Measurements from ENCODE around the gene WDR88. TPM values are rescaled to one million over a fixed set of nuclear protein-coding genes. Genes with fewer than 3 reads are reported as not detected.
"Not testable (repeated sequence)": the region's sequence is repeated elsewhere in the genome, so short reads cannot be mapped to it uniquely, and the experiment has no call there.

Gene WDR88
- total RNA-seq, 4 donors from 2014 or later = not detected

- DNase-seq (ENCODE audit: extremely low spot score) = no peak
- intact Hi-C loops (cut with DNase I) = no loop called here
- Histone ChIP-seq H3K27me3 (no peaks in the 10 kb centered on the region), H3K4me1 (peaks cover 0 to 10% (median 8%) of the 10 kb centered on the region in 4 donors), H3K36me3 (no peaks in the 10 kb centered on the region), H3K9me3 (no peaks in the 10 kb centered on the region), H3K4me3 (no peak overlapping the region), H3K27ac (replicated peaks in 1 of 4) (no peak overlapping the region)
- WGBS = 56% methylated on average over 11 of the region's 11 CpGs
- TF ChIP-seq POLR2AphosphoS5 (IDR thresholded peaks at IDR 0.05) = no peak
- no peak for TF ChIP-seq POLR2A (IDR thresholded peaks at IDR 0.05; ENCODE audit: low read depth)
- no peak for TF ChIP-seq EP300 (IDR thresholded peaks at IDR 0.05)
These were observed 54.7 kb downstream of the WDR88 start for GRCh38 chr19:33186431-33187182.

DNA sequence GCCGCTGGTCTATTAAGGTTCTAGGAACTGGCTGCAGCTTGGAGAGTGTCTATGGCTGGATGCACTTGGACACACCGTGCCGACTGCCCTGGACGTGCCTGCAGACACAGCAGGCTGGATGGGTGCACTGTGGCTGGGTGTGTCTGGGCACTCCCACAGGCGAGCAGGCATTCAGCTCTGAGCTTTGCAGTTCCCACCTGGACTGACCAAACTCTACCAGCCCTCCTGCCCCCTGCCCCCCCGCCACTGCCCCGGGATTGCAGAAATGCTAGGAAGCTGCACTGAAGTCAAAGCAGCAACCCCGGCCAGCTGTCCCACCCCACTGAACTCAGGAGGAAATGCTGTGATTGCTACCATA, 55.2 kb downstream of the WDR88 start:
- Histone ChIP-seq H3K36me3 (no peaks in the 10 kb centered on the region), H3K4me1 (peaks cover 0 to 10% (median 8%) of the 10 kb centered on the region in 4 donors), H3K4me3 (no peak overlapping the region), H3K27me3 (no peaks in the 10 kb centered on the region), H3K9me3 (no peaks in the 10 kb centered on the region), H3K27ac (replicated peaks in 1 of 4) (no peak overlapping the region)
- 68% methylated on average over 7 of the region's 8 CpGs for WGBS
- intact Hi-C loops (cut with DNase I) = no loop called here
- DNase-seq (ENCODE audit: extremely low spot score) = no peak
- TF ChIP-seq EP300 (IDR thresholded peaks at IDR 0.05) = no peak

DNA sequence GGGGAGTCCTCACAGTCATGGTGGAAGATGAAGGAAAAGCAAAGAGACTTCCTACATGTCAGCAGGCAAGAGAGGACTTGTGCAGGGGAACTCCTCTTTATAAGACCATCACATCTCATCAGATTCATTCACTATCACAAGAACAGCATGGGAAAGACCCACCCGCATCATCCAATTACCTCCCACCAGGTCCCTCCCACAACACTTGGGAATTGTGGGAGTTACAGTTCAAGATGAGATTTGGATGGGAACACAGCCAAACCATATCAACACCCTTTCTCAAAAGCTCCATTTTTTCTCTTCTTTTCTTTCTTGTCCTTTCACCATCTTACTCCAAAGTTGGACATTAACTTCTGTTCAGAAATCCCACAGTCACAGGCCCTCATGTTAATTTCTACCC, 57.5 kb downstream of the WDR88 start:
- peaks cover 0 to 12% (median 4%) of the 10 kb centered on the region in 4 donors for H3K4me1 ChIP-seq
- H3K27ac ChIP-seq (replicated peaks in 1 of 4) = no peak overlapping the region
- H3K9me3 ChIP-seq = no peaks in the 10 kb centered on the region
- DNase-seq (ENCODE audit: extremely low spot score) = no peak
- no peak overlapping the region for H3K4me3 ChIP-seq
- H3K36me3 ChIP-seq = no peaks in the 10 kb centered on the region
- WGBS = 50% methylated on average over 1 of the region's 1 CpG
- TF ChIP-seq EP300 (IDR thresholded peaks at IDR 0.05) (no peak), POLR2AphosphoS5 (IDR thresholded peaks at IDR 0.05) (no peak), POLR2A (IDR thresholded peaks at IDR 0.05; ENCODE audit: low read depth) (no peak)
- TF ChIP-seq, protein P1, sequence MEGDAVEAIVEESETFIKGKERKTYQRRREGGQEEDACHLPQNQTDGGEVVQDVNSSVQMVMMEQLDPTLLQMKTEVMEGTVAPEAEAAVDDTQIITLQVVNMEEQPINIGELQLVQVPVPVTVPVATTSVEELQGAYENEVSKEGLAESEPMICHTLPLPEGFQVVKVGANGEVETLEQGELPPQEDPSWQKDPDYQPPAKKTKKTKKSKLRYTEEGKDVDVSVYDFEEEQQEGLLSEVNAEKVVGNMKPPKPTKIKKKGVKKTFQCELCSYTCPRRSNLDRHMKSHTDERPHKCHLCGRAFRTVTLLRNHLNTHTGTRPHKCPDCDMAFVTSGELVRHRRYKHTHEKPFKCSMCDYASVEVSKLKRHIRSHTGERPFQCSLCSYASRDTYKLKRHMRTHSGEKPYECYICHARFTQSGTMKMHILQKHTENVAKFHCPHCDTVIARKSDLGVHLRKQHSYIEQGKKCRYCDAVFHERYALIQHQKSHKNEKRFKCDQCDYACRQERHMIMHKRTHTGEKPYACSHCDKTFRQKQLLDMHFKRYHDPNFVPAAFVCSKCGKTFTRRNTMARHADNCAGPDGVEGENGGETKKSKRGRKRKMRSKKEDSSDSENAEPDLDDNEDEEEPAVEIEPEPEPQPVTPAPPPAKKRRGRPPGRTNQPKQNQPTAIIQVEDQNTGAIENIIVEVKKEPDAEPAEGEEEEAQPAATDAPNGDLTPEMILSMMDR (IDR thresholded peaks at IDR 0.05) = no peak
- H3K27me3 ChIP-seq = no peaks in the 10 kb centered on the region
- intact Hi-C loops (cut with DNase I) = no loop called here

- H3K4me1 ChIP-seq = peaks cover 11 to 21% (median 16%) of the 10 kb centered on the region in 4 donors
- H3K27ac ChIP-seq (replicated peaks in 1 of 4); H3K4me3 ChIP-seq; H3K9me3 ChIP-seq; intact Hi-C loops (cut with DNase I); DNase-seq (ENCODE audit: extremely low spot score); H3K27me3 ChIP-seq; H3K36me3 ChIP-seq: not testable (repeated sequence)
- WGBS = 93% methylated on average over 4 of the region's 4 CpGs
These were observed 59.2 kb downstream of the WDR88 start for GRCh38 chr19:33191092-33191491.

DNA sequence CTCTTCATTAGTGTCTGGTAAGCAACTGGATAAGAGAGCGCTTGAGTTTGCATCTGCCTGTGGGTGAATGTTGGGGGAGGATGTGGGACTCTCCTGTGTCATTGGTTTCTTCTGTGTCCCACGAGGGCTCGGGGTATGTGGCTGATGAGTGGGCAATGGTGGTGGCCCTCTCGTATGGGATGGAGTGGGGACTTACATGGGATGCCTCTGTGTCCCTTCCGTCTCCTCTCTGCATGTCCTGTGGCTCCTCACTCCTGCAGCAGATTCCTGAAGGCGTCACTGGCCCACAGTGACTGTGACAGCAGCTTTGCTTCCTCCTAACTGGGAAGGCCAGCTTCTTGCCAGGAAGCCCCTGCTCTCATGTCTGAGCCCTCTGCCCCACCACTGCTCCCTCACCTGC, 59.6 kb downstream of the WDR88 start:
- Histone ChIP-seq H3K4me1 (peaks cover 14 to 25% (median 18%) of the 10 kb centered on the region in 4 donors), H3K9me3 (no peaks in the 10 kb centered on the region), H3K27me3 (no peaks in the 10 kb centered on the region), H3K27ac (replicated peaks in 1 of 4) (no peak overlapping the region), H3K4me3 (no peak overlapping the region), H3K36me3 (no peaks in the 10 kb centered on the region)
- TF ChIP-seq POLR2AphosphoS5 (IDR thresholded peaks at IDR 0.05) (no peak), EP300 (IDR thresholded peaks at IDR 0.05) (no peak)
- TF ChIP-seq, protein P1 (IDR thresholded peaks at IDR 0.05) = no peak
- intact Hi-C loops (cut with DNase I) = no loop called here
- no peak for DNase-seq (ENCODE audit: extremely low spot score)
- 80% methylated on average over 5 of the region's 6 CpGs for WGBS

- no peak for DNase-seq (ENCODE audit: extremely low spot score)
- peaks cover 0 to 3% (median 0%) of the 10 kb centered on the region in 4 donors for H3K36me3 ChIP-seq
- H3K9me3 ChIP-seq = no peaks in the 10 kb centered on the region
- intact Hi-C loops (cut with DNase I) = no loop called here
- no peak overlapping the region for H3K27ac ChIP-seq (replicated peaks in 1 of 4)
- TF ChIP-seq POLR2AphosphoS5 (IDR thresholded peaks at IDR 0.05) = no peak
- TF ChIP-seq EP300 (IDR thresholded peaks at IDR 0.05) = no peak
- no peak for TF ChIP-seq POLR2A (IDR thresholded peaks at IDR 0.05; ENCODE audit: low read depth)
- TF ChIP-seq, protein P1 (IDR thresholded peaks at IDR 0.05) = no peak
- no peaks in the 10 kb centered on the region for H3K27me3 ChIP-seq
- peaks cover 14 to 27% (median 18%) of the 10 kb centered on the region in 4 donors for H3K4me1 ChIP-seq
- WGBS = 68% methylated on average over 7 of the region's 7 CpGs
- no peak overlapping the region for H3K4me3 ChIP-seq
These were observed 60.1 kb downstream of the WDR88 start for GRCh38 chr19:33192010-33192409.
